H9 (cell line): ENCODE data around the gene ATF6. TPM values are rescaled to one million over a fixed set of nuclear protein-coding genes. Genes with fewer than 3 reads are reported as not detected.

Experiments
- DNase-seq: peaks from one replicate; pipeline ENCODE4 v3.0.0-alpha.2; 2017
- H2AFZ ChIP-seq: one replicate; pipeline ENCODE4 v1.6.1; 2013; ENCODE audit warnings: mild to moderate bottlenecking, low read length, control low read depth, moderate library complexity
- H2AK5ac ChIP-seq: 2 replicates; pipeline ENCODE4 v1.6.1; 2013; ENCODE audit warnings: low read length, control low read depth, mixed read lengths; ENCODE audit not compliant: insufficient read length
- H2BK120ac ChIP-seq: one replicate; pipeline ENCODE4 v1.6.1; 2013; ENCODE audit warnings: low read depth, mild to moderate bottlenecking, low read length, control low read depth, inconsistent platforms; ENCODE audit not compliant: poor library complexity, severe bottlenecking
- H2BK12ac ChIP-seq: 2 replicates; pipeline ENCODE4 v1.6.1; 2013; ENCODE audit warnings: low read length, control low read depth, mixed read lengths, low read depth; ENCODE audit not compliant: insufficient read length
- H2BK15ac ChIP-seq: 2 replicates; pipeline ENCODE4 v1.6.1; 2013; ENCODE audit warnings: low read depth, low read length, control low read depth
- H2BK20ac ChIP-seq: one replicate; pipeline ENCODE4 v1.6.1; 2013; ENCODE audit warnings: low read depth, mild to moderate bottlenecking, low read length, control low read depth, inconsistent platforms; ENCODE audit not compliant: poor library complexity, severe bottlenecking
- H2BK5ac ChIP-seq: 2 replicates; pipeline ENCODE4 v1.6.1; 2013; ENCODE audit warnings: low read length, control low read depth, mixed read lengths; ENCODE audit not compliant: insufficient read length
- H3K14ac ChIP-seq: 2 replicates; pipeline ENCODE4 v1.6.1; 2013; ENCODE audit warnings: low read length, control low read depth; ENCODE audit not compliant: insufficient read depth
- H3K18ac ChIP-seq: 2 replicates; pipeline ENCODE4 v1.6.1; 2013; ENCODE audit warnings: low read depth, mild to moderate bottlenecking, mixed read lengths, low read length, control low read depth; ENCODE audit not compliant: insufficient read length
- H3K23ac ChIP-seq: 2 replicates; pipeline ENCODE4 v1.6.1; 2013; ENCODE audit warnings: low read length, control low read depth, mixed read lengths, low read depth; ENCODE audit not compliant: insufficient read length
- H3K23me2 ChIP-seq: 2 replicates; pipeline ENCODE4 v1.6.1; 2013; ENCODE audit warnings: low read depth, mild to moderate bottlenecking, mixed read lengths, low read length, control low read depth; ENCODE audit not compliant: insufficient read length, poor library complexity, severe bottlenecking
- H3K27ac ChIP-seq: 2 replicates; pipeline ENCODE4 v1.5.1; 2013; ENCODE audit warnings: low read length, control low read depth, mixed read lengths, low read depth; ENCODE audit not compliant: insufficient read length
- H3K27me3 ChIP-seq: 2 replicates; pipeline ENCODE4 v1.6.1; 2013; ENCODE audit warnings: low read length, control low read depth, inconsistent platforms; ENCODE audit not compliant: insufficient read depth
- H3K4ac ChIP-seq: 2 replicates; pipeline ENCODE4 v1.6.1; 2013; ENCODE audit warnings: low read depth, mild to moderate bottlenecking, control low read depth, inconsistent platforms, low read length, moderate library complexity
- H3K4me1 ChIP-seq: 2 replicates; pipeline ENCODE4 v1.6.1; 2013; ENCODE audit warnings: low read length, control low read depth, inconsistent platforms; ENCODE audit not compliant: insufficient read depth
- H3K4me2 ChIP-seq: 2 replicates; pipeline ENCODE4 v1.6.1; 2013; ENCODE audit warnings: low read length, control low read depth, mixed read lengths; ENCODE audit not compliant: insufficient read length, insufficient read depth
- H3K56ac ChIP-seq: 2 replicates; pipeline ENCODE4 v1.6.1; 2013; ENCODE audit warnings: low read depth, mild to moderate bottlenecking, mixed read lengths, low read length, control low read depth; ENCODE audit not compliant: insufficient read length
- H3K79me1 ChIP-seq: 2 replicates; pipeline ENCODE4 v1.6.1; 2013; ENCODE audit warnings: low read depth, mild to moderate bottlenecking, moderate library complexity, low read length, control low read depth, inconsistent platforms; ENCODE audit not compliant: insufficient read depth, poor library complexity, severe bottlenecking
- H3K79me2 ChIP-seq: 2 replicates; pipeline ENCODE4 v1.6.1; 2013; ENCODE audit warnings: low read length, control low read depth, inconsistent platforms; ENCODE audit not compliant: insufficient read depth
- H3K9ac ChIP-seq: 2 replicates; pipeline ENCODE4 v1.6.1; 2013; ENCODE audit warnings: low read length, control low read depth, mixed read lengths; ENCODE audit not compliant: insufficient read length; ENCODE audit errors: extremely low read depth
- H3K9me3 ChIP-seq: one replicate; pipeline ENCODE4 v1.6.1; 2013; ENCODE audit warnings: low read depth, low read length, inconsistent platforms; ENCODE audit not compliant: control insufficient read depth
- H3T11ph ChIP-seq: one replicate; pipeline ENCODE4 v1.6.1; 2013; ENCODE audit warnings: mild to moderate bottlenecking, low read length, control low read depth, inconsistent platforms
- H4K20me1 ChIP-seq: one replicate; pipeline ENCODE4 v1.6.1; 2013; ENCODE audit not compliant: control insufficient read depth, insufficient read length, insufficient read depth
- H4K5ac ChIP-seq: 2 replicates; pipeline ENCODE4 v1.6.1; 2013; ENCODE audit warnings: low read depth, mild to moderate bottlenecking, mixed read lengths, low read length, control low read depth; ENCODE audit not compliant: insufficient read length
- H4K8ac ChIP-seq: replicated peaks from 2 replicates; pipeline ENCODE4 v1.6.1; 2013; ENCODE audit warnings: low read length, control low read depth, mixed read lengths, low read depth; ENCODE audit not compliant: insufficient read length
- H4K91ac ChIP-seq: 2 replicates; pipeline ENCODE4 v1.6.1; 2013; ENCODE audit warnings: low read depth, mild to moderate bottlenecking, moderate library complexity, mixed read lengths, low read length, control low read depth; ENCODE audit not compliant: insufficient read length
- H3K27ac Mint-ChIP-seq, 3 experiments: 2 replicates in 2 of 3; 3 replicates in 1 of 3; pipeline ENCODE4 v1.8.0; 2020 to 2021; ENCODE audit warnings: mixed read lengths in 3 of 3, mild to moderate bottlenecking in 1 of 3, moderate library complexity in 1 of 3
- H3K27me3 Mint-ChIP-seq: 2 replicates; pipeline ENCODE4 v1.8.0; 2021; ENCODE audit warnings: low read depth, mild to moderate bottlenecking, moderate library complexity, mixed read lengths
- H3K36me3 Mint-ChIP-seq, 3 experiments: 2 replicates in 2 of 3; 3 replicates in 1 of 3; pipeline ENCODE4 v1.8.0; 2020 to 2021; ENCODE audit warnings: low read depth in 3 of 3, mixed read lengths in 3 of 3; ENCODE audit not compliant: insufficient read depth in 1 of 3
- H3K4me1 Mint-ChIP-seq, 2 experiments: 2 replicates each; pipeline ENCODE4 v1.8.0; 2020; ENCODE audit warnings: mixed read lengths in 2 of 2
- H3K4me3 Mint-ChIP-seq, 2 experiments: 2 replicates in 1 of 2; 3 replicates in 1 of 2; pipeline ENCODE4 v1.8.0; 2020 to 2021; ENCODE audit warnings: mild to moderate bottlenecking in 2 of 2, mixed read lengths in 2 of 2, moderate library complexity in 1 of 2
- H3K9me3 Mint-ChIP-seq, 2 experiments: 2 replicates in 1 of 2; 3 replicates in 1 of 2; pipeline ENCODE4 v1.8.0; 2020; ENCODE audit warnings: mild to moderate bottlenecking in 2 of 2, mixed read lengths in 2 of 2, moderate library complexity in 1 of 2
- WGBS: extraction: QIAGEN DNeasy Blood & Tissue Kit; methylation state at CpG from one replicate; pipeline ENCODE4 v1.1.7; 2013; ENCODE audit warnings: missing lambda C conversion rate, low lambda C conversion rate, mixed read lengths; ENCODE audit not compliant: insufficient read length; ENCODE audit errors: extremely low coverage; 5-methylcytosine and 5-hydroxymethylcytosine counted together
- total RNA-seq: library from RNA; stranded (reverse); gene quantifications from 2 replicates; pipeline ENCODE4 v1.2.1, GENCODE V29; 2021
- TF ChIP-seq, protein P1 (sequence below): fragments of 200-600 bp; sonication (generic); conservative IDR thresholded peaks from 3 replicates; pipeline ENCODE4 v1.8.0; 2021; ENCODE audit warnings: antibody characterized with exemption, mild to moderate bottlenecking

ATF6 gene
- total RNA-seq, 1 experiment from 2014 or later, result 11.2 TPM

DNA sequence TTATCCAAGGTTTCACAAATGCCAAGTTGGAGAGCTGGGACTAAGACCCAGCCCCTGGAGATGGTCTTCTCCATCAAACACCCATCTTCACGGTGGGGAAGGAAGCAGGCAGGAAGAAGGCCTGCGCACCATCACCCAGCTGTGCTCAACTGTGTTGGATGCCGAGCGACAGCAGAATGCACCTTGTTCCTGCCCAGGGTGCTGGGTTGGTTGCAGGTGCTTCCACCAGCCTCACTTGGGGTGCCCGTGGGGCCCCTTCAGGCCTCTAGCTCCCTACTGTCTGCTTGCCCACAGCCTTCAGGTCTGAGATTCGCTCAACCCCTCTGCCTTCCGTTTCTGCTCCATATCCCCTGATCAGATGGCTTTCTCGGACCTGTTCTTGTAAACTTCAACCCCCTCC, 215.0 kb downstream of the ATF6 start:
- Histone ChIP-seq H3K56ac (no peak overlapping the region), H3K27ac (no peak overlapping the region), H3K9ac (no peak overlapping the region), H2BK15ac (no peak overlapping the region), H2AK5ac (no peak overlapping the region), H3K18ac (no peak overlapping the region), H4K20me1 (no peaks in the 10 kb centered on the region), H2BK120ac (no peak overlapping the region), H3K4ac (no peak overlapping the region), H3K23ac (no peak overlapping the region), H4K5ac (no peak overlapping the region), H3K27me3 (no peaks in the 10 kb centered on the region), H2BK20ac (no peak overlapping the region), H3K4me1 (no peaks in the 10 kb centered on the region), H2BK5ac (no peak overlapping the region), H3K79me1 (no peaks in the 10 kb centered on the region), H3T11ph (no peak overlapping the region), H3K79me2 (no peaks in the 10 kb centered on the region), H3K14ac (no peak overlapping the region; the same call in 1 of the 2 replicates), H2BK12ac (no peak overlapping the region), H3K9me3 (no peaks in the 10 kb centered on the region), H4K8ac (no peak overlapping the region), H2AFZ (no peak overlapping the region), H3K4me2 (no peak overlapping the region), H3K23me2 (no peaks in the 10 kb centered on the region), H4K91ac (no peak overlapping the region)
- TF ChIP-seq, protein P1, sequence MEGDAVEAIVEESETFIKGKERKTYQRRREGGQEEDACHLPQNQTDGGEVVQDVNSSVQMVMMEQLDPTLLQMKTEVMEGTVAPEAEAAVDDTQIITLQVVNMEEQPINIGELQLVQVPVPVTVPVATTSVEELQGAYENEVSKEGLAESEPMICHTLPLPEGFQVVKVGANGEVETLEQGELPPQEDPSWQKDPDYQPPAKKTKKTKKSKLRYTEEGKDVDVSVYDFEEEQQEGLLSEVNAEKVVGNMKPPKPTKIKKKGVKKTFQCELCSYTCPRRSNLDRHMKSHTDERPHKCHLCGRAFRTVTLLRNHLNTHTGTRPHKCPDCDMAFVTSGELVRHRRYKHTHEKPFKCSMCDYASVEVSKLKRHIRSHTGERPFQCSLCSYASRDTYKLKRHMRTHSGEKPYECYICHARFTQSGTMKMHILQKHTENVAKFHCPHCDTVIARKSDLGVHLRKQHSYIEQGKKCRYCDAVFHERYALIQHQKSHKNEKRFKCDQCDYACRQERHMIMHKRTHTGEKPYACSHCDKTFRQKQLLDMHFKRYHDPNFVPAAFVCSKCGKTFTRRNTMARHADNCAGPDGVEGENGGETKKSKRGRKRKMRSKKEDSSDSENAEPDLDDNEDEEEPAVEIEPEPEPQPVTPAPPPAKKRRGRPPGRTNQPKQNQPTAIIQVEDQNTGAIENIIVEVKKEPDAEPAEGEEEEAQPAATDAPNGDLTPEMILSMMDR, result no peak
- Mint-ChIP-seq H3K4me1 (no peaks in the 10 kb centered on the region), H3K9me3 (peaks cover 0 to 7% of the 10 kb centered on the region in 2 experiments; a peak in 1 of 5 replicates), H3K4me3 (no peak overlapping the region), H3K27ac (no peak overlapping the region), H3K36me3 (peaks cover 0 to 5% (median 0%) of the 10 kb centered on the region in 3 experiments; a peak in 3 of 7 replicates), H3K27me3 (peaks cover 4% of the 10 kb centered on the region)
- WGBS, result no CpG with 5 or more reads among the region's 8 CpGs
- no peak for DNase-seq
